Panc1 (cell line): ENCODE results near the gene FTO. TPM values are rescaled to one million over a fixed set of nuclear protein-coding genes. Genes with fewer than 3 reads are reported as not detected.

Experiments
- ATAC-seq: fragments of 200-7000 bp; cut with Tn5 transposase; 2 replicates; pipeline ENCODE4 v1.9.1; 2020; ENCODE audit warnings: mild to moderate bottlenecking, moderate library complexity
- BruUV-seq: library from RNA; stranded (reverse); fragments of 400-500 nt; replicated peaks from 2 replicates; lab custom pipeline; 2021; lab: Mats Ljungman, UMichigan
- CTCF ChIA-PET: fragments of 300-600 bp; sonication (Branson Sonifier 250); formaldehyde crosslinking; loops from one replicate; lab custom pipeline; 2022; ENCODE audit warnings: antibody characterized with exemption; lab: Charles Lee
- POLR2A ChIA-PET: fragments of 300-600 bp; sonication (Branson Sonifier 250); formaldehyde crosslinking; loops from one replicate; lab custom pipeline; 2022; ENCODE audit warnings: antibody characterized with exemption; lab: Charles Lee
- DNase-seq: peaks from one replicate; pipeline ENCODE4 v3.0.0-alpha.2; 2010; ENCODE audit warnings: low read depth, low spot score
- H3K27ac ChIP-seq: 2 replicates; pipeline ENCODE4 v1.5.1; 2011; ENCODE audit warnings: mild to moderate bottlenecking, low read length, inconsistent platforms
- H3K27me3 ChIP-seq: fragments of 200-500 bp; sonication (Bioruptor generic); 2 replicates; pipeline ENCODE4 v1.6.0; 2014; ENCODE audit warnings: low read length, inconsistent platforms; ENCODE audit not compliant: control insufficient read depth, insufficient read depth
- H3K36me3 ChIP-seq: fragments of 200-500 bp; sonication (Bioruptor generic); 2 replicates; pipeline ENCODE4 v1.5.1; 2014; ENCODE audit warnings: inconsistent platforms, mild to moderate bottlenecking, low read length, moderate library complexity; ENCODE audit not compliant: control insufficient read depth, insufficient read depth
- H3K4me1 ChIP-seq: 2 replicates; pipeline ENCODE4 v1.5.1; 2011; ENCODE audit warnings: inconsistent platforms, mild to moderate bottlenecking, low read length, moderate library complexity; ENCODE audit not compliant: control insufficient read depth, insufficient read depth
- H3K4me3 ChIP-seq, 2 experiments: 2 replicates each; pipeline ENCODE4 v1.5.1; 2011 to 2012; ENCODE audit warnings: low read depth in 2 of 2, low read length in 2 of 2, mild to moderate bottlenecking in 2 of 2, inconsistent platforms in 1 of 2, moderate library complexity in 1 of 2
- H3K9me3 ChIP-seq: fragments of 200-500 bp; sonication (Bioruptor generic); 2 replicates; pipeline ENCODE4 v1.5.1; 2014; ENCODE audit warnings: low read depth, mild to moderate bottlenecking, inconsistent platforms, low read length, moderate library complexity; ENCODE audit not compliant: control insufficient read depth, insufficient read depth
- CTCF ChIP-seq: fragments of 450-650 bp; IDR thresholded peaks from 2 replicates; pipeline ENCODE4 v1.5.1; 2017; ENCODE audit warnings: mild to moderate bottlenecking
- POLR2AphosphoS5 ChIP-seq: IDR thresholded peaks from 2 replicates; pipeline ENCODE4 v1.6.1; 2012; ENCODE audit warnings: mild to moderate bottlenecking, low read depth, low read length, moderate library complexity
- REST ChIP-seq, 2 experiments: IDR thresholded peaks; 2 replicates each; pipeline ENCODE4 v1.6.1; 2011 to 2012; ENCODE audit warnings: low read depth in 2 of 2, control low read depth in 1 of 2, low read length in 1 of 2, mild to moderate bottlenecking in 1 of 2, moderate library complexity in 1 of 2; ENCODE audit not compliant: insufficient read depth in 1 of 2
- SIN3A ChIP-seq: IDR thresholded peaks from 2 replicates; pipeline ENCODE4 v1.6.1; 2012; ENCODE audit warnings: low read depth, mild to moderate bottlenecking, low read length, moderate library complexity, borderline replicate concordance; ENCODE audit not compliant: insufficient read depth
- TCF7L2 ChIP-seq: IDR thresholded peaks from 2 replicates; pipeline ENCODE4 v1.6.1; 2011; ENCODE audit warnings: mild to moderate bottlenecking, low read depth, low read length, inconsistent platforms
- in situ Hi-C: cut with HindIII; loops from 2 replicates; pipeline ENCODE4 v1.10.0; 2016; ENCODE audit warnings: low sequenced_read_pairs, low pct_unique_long_range_greater_than_20kb
- intact Hi-C: fragments of 100-400 bp; cut with micrococcal nuclease; formaldehyde crosslinking; loops from one replicate; pipeline ENCODE4 v1.10.0; 2022; ENCODE audit not compliant: unreplicated experiment
- total RNA-seq: library from RNA; stranded (reverse); gene quantifications from one replicate; pipeline ENCODE4 v1.2.1, GENCODE V29; 2021; ENCODE audit not compliant: unreplicated experiment

FTO gene
- total RNA-seq, 1 experiment from 2014 or later, result 38.2 TPM

- no peak for ATAC-seq
- in situ Hi-C loops (no loop called here), intact Hi-C loops (no loop called here)
- no peak for DNase-seq
- Histone ChIP-seq H3K27me3 (no peaks in the 10 kb centered on the region), H3K4me1 (peaks cover 4% of the 10 kb centered on the region; the same call in 1 of the 2 replicates), H3K36me3 (no peaks in the 10 kb centered on the region), H3K27ac (no peak overlapping the region), H3K4me3 (no peak overlapping the region), H3K9me3 (no peaks in the 10 kb centered on the region)
- ChIA-PET CTCF (no interaction called here), POLR2A (no interaction called here)
- TF ChIP-seq CTCF (no peak), TCF7L2 (no peak), POLR2AphosphoS5 (no peak), REST (IDR thresholded peaks at IDR 0.05; ENCODE audit: insufficient read depth in 1 of 2, low read depth in 2 of 2, low read length in 1 of 2) (no peak), SIN3A (no peak)
- no TSS peak for BruUV-seq
Observed at GRCh38 chr16:53863861-53864260, 159.9 kb downstream of the FTO start.

- BruUV-seq, result no TSS peak
- no peak for DNase-seq
- peaks cover 4% of the 10 kb centered on the region; the same call in 1 of the 2 replicates for H3K4me1 ChIP-seq
- in situ Hi-C loops (no loop called here), intact Hi-C loops (no loop called here)
- TF ChIP-seq TCF7L2 (no peak), CTCF (no peak), POLR2AphosphoS5 (no peak), SIN3A (no peak), REST (IDR thresholded peaks at IDR 0.05; ENCODE audit: insufficient read depth in 1 of 2, low read depth in 2 of 2, low read length in 1 of 2) (no peak)
- H3K27ac ChIP-seq, result no peak overlapping the region; the same call in 1 of the 2 replicates
- H3K4me3 ChIP-seq, result no peak overlapping the region
- H3K9me3 ChIP-seq, result no peaks in the 10 kb centered on the region
- ChIA-PET CTCF (no interaction called here), POLR2A (no interaction called here)
- no peaks in the 10 kb centered on the region for H3K36me3 ChIP-seq
- no peaks in the 10 kb centered on the region for H3K27me3 ChIP-seq
- ATAC-seq, result peak; percentile 71; the same call in 1 of the 2 replicates
Observed at GRCh38 chr16:53864819-53865493, 161.0 kb downstream of the FTO start.
